GM21360 (cell line): Measurements from ENCODE around the gene EDEM2.
"Not testable (repeated sequence)": the region's sequence is repeated elsewhere in the genome, so short reads cannot be mapped to it uniquely, and the experiment has no call there.

Source experiments
- ATAC-seq: cut with Tn5 transposase; IDR thresholded peaks from one replicate; pipeline ENCODE4 v1.9.1; 2021; ENCODE audit warnings: mild to moderate bottlenecking, moderate library complexity; ENCODE audit not compliant: unreplicated experiment

The EDEM2 gene

GRCh38 chr20:35088231-35089145, 58.6 kb downstream of the EDEM2 start:
- no peak for ATAC-seq

GRCh38 chr20:35087791-35088190, 59.3 kb downstream of the EDEM2 start:
- ATAC-seq, result no peak

GRCh38 chr20:35087355-35087754, 59.8 kb downstream of the EDEM2 start:
- ATAC-seq, result no peak

- ATAC-seq, result no peak
These were observed 61.5 kb downstream of the EDEM2 start for GRCh38 chr20:35085477-35086225.

GRCh38 chr20:35084998-35085397, 62.1 kb downstream of the EDEM2 start:
- ATAC-seq, result no peak

GRCh38 chr20:35080348-35080642, 66.8 kb downstream of the EDEM2 start:
- ATAC-seq, result not testable (repeated sequence)

- no peak for ATAC-seq
These were observed 67.4 kb downstream of the EDEM2 start for GRCh38 chr20:35079472-35080347.

- ATAC-seq, result no peak
These were observed 69.3 kb downstream of the EDEM2 start for GRCh38 chr20:35077872-35078271.

GRCh38 chr20:35077341-35077740, 69.8 kb downstream of the EDEM2 start:
- no peak for ATAC-seq

GRCh38 chr20:35071436-35072153, 75.5 kb downstream of the EDEM2 start:
- ATAC-seq, result not testable (repeated sequence)

GRCh38 chr20:35066194-35066593, 80.9 kb downstream of the EDEM2 start:
- no peak for ATAC-seq
